ENCODE data around the gene NLN. TPM values are rescaled to one million over a fixed set of nuclear protein-coding genes. Genes with fewer than 3 reads are reported as not detected.
A peak's percentile ranks its signal among the peaks of the same experiment; 100 is the strongest.
"Not testable (repeated sequence)": the region's sequence is repeated elsewhere in the genome, so short reads cannot be mapped to it uniquely, and the experiment has no call there.

Gene NLN
- total and polyA plus RNA-seq, 2 donors (not counting 1 experiment from before 2014, with no cell fraction given), result 1.7 to 6.8 TPM

DNA sequence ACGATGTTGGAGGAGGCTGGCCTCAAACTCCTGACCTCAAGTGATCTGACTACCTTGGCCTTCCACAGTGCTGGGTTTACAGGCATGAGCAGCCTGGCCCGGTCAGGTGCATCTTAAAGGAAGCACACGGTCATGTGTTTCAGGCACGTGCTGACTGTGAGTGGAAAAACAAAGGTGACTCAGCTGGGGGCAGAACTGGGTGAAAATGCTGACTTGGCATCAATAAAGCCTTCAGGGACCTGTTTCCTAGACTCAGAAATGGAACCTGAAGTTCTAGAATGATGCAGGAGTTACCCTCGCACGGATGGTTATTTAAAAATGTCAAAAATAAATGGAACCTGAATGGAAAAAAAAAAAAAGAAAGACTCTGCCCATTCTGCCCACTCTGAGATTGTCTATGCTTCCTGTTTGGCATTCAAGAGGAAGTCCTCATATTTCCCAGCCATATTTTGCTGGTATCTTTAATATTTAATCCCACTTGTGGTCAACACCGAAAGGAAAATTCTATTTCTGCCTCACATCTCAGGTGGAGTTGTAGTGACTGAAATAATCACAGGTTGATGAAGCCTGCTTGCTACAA is 12.3 kb downstream of the NLN start:
- H3K9ac ChIP-seq (ENCODE audit: low read length); H3K4me3 Mint-ChIP-seq; CTCF ChIA-PET; H3K9me3 Mint-ChIP-seq (ENCODE audit: insufficient read depth); H3K4me3 ChIP-seq (ENCODE audit: control extremely low read depth in 1 of 5, extremely low read depth in 1 of 5, insufficient read depth in 1 of 5, low read depth in 2 of 5, low read length in 4 of 5); H3K27me3 Mint-ChIP-seq; H3K9me3 ChIP-seq (ENCODE audit: control extremely low read depth in 1 of 3, control insufficient read depth in 2 of 3, insufficient read depth in 1 of 3, low read length in 2 of 3); ATAC-seq (ENCODE audit: low read depth); H2AFZ ChIP-seq (ENCODE audit: insufficient read depth, low read depth, low read length, poor library complexity, severe bottlenecking); H3K27me3 ChIP-seq (replicated peaks in 1 of 4; ENCODE audit: control extremely low read depth in 1 of 4, control insufficient read depth in 3 of 4, insufficient read depth in 4 of 4, low read length in 3 of 4); intact Hi-C loops (cut with micrococcal nuclease); H4K20me1 ChIP-seq (ENCODE audit: control insufficient read depth, insufficient read depth, low read length, poor library complexity, severe bottlenecking); POLR2A ChIA-PET; H3K36me3 ChIP-seq (replicated peaks in 1 of 2; ENCODE audit: control extremely low read depth in 1 of 2, control insufficient read depth in 1 of 2, extremely low read depth in 1 of 2, insufficient read depth in 2 of 2, low read length in 1 of 2): not testable (repeated sequence)
- H3K27ac ChIP-seq (ENCODE audit: low read length in 2 of 2), result peak overlapping the region in 1 of 2 donors; percentile 80
- peaks cover 12% of the 10 kb centered on the region for H3K79me2 ChIP-seq (ENCODE audit: control insufficient read depth, insufficient read depth, low read length)
- Mint-ChIP-seq H3K27ac (peak overlapping the region; percentile 37), H3K4me1 (peaks cover 16% of the 10 kb centered on the region)
- peak; percentile 12 for DNase-seq
- peak overlapping the region; percentile 20 for H3K4me2 ChIP-seq (replicated peaks; ENCODE audit: low read depth, low read length, poor library complexity, severe bottlenecking)
- WGBS (ENCODE audit: insufficient coverage), result 6% methylated on average over 2 of the region's 7 CpGs
- peaks cover 12 to 13% of the 10 kb centered on the region in 2 donors for H3K4me1 ChIP-seq (ENCODE audit: control insufficient read depth in 2 of 2, insufficient read depth in 2 of 2, low read length in 2 of 2)

DNA sequence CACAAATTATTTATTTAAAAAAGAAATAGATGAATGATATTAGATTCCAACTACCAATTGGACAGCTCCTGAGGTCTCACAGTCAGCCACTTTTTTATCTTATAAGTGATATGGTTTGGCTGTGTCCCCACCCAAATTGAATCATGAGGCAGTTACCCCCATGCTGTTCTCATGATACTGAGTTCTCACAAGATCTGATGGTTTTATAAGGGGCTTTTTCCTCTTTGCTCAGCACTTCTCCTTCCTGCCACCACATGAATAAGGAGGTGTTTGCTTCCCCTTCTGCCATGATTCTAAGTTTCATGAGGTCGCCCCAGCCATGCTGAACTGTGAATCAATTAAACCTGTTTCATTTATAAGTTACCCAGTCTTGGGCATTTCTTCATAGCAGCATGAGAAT is 12.9 kb downstream of the NLN start:
- ATAC-seq (ENCODE audit: low read depth) (peak; percentile 17), DNase-seq (peak; percentile 67)
- ChIA-PET CTCF (no interaction called here), POLR2A (no interaction called here)
- H3K9me3 Mint-ChIP-seq (ENCODE audit: insufficient read depth), result peaks cover 2% of the 10 kb centered on the region
- H3K27me3 Mint-ChIP-seq, result no peaks in the 10 kb centered on the region
- no peak for TF ChIP-seq EZH2 (IDR thresholded peaks at IDR 0.05; ENCODE audit: borderline replicate concordance, insufficient read depth, low read depth, low read length, poor library complexity, severe bottlenecking)
- TF ChIP-seq, protein P1, sequence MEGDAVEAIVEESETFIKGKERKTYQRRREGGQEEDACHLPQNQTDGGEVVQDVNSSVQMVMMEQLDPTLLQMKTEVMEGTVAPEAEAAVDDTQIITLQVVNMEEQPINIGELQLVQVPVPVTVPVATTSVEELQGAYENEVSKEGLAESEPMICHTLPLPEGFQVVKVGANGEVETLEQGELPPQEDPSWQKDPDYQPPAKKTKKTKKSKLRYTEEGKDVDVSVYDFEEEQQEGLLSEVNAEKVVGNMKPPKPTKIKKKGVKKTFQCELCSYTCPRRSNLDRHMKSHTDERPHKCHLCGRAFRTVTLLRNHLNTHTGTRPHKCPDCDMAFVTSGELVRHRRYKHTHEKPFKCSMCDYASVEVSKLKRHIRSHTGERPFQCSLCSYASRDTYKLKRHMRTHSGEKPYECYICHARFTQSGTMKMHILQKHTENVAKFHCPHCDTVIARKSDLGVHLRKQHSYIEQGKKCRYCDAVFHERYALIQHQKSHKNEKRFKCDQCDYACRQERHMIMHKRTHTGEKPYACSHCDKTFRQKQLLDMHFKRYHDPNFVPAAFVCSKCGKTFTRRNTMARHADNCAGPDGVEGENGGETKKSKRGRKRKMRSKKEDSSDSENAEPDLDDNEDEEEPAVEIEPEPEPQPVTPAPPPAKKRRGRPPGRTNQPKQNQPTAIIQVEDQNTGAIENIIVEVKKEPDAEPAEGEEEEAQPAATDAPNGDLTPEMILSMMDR (IDR thresholded peaks at IDR 0.05), result no peak
- Histone ChIP-seq H3K9me3 (ENCODE audit: control extremely low read depth in 1 of 3, control insufficient read depth in 2 of 3, insufficient read depth in 1 of 3, low read length in 2 of 3) (no peaks in the 10 kb centered on the region), H3K79me2 (ENCODE audit: control insufficient read depth, insufficient read depth, low read length) (peaks cover 12% of the 10 kb centered on the region), H3K27me3 (replicated peaks in 1 of 4; ENCODE audit: control extremely low read depth in 1 of 4, control insufficient read depth in 3 of 4, insufficient read depth in 4 of 4, low read length in 3 of 4) (no peaks in the 10 kb centered on the region), H2AFZ (ENCODE audit: insufficient read depth, low read depth, low read length, poor library complexity, severe bottlenecking) (no peak overlapping the region), H3K4me2 (replicated peaks; ENCODE audit: low read depth, low read length, poor library complexity, severe bottlenecking) (peak overlapping the region; percentile 20), H4K20me1 (ENCODE audit: control insufficient read depth, insufficient read depth, low read length, poor library complexity, severe bottlenecking) (no peaks in the 10 kb centered on the region), H3K36me3 (replicated peaks in 1 of 2; ENCODE audit: control extremely low read depth in 1 of 2, control insufficient read depth in 1 of 2, extremely low read depth in 1 of 2, insufficient read depth in 2 of 2, low read length in 1 of 2) (no peaks in the 10 kb centered on the region), H3K27ac (ENCODE audit: low read length in 2 of 2) (peak overlapping the region in 1 of 2 donors; percentile 80), H3K4me3 (ENCODE audit: control extremely low read depth in 1 of 5, extremely low read depth in 1 of 5, insufficient read depth in 1 of 5, low read depth in 2 of 5, low read length in 4 of 5) (no peak overlapping the region), H3K4me1 (ENCODE audit: control insufficient read depth in 2 of 2, insufficient read depth in 2 of 2, low read length in 2 of 2) (peaks cover 12 to 13% of the 10 kb centered on the region in 2 donors), H3K9ac (ENCODE audit: low read length) (no peak overlapping the region)
- H3K27ac Mint-ChIP-seq, result peak overlapping the region; percentile 42
- intact Hi-C loops (cut with micrococcal nuclease), result no loop called here
- no peak overlapping the region for H3K4me3 Mint-ChIP-seq
- H3K4me1 Mint-ChIP-seq, result peaks cover 16% of the 10 kb centered on the region
- WGBS (ENCODE audit: insufficient coverage), result no CpG with 5 or more reads among the region's 1 CpG

Data from B cell (primary cell).